Hepatocyte (in vitro differentiated cells): Measurements from ENCODE around the gene ZFAND4. TPM values are rescaled to one million over a fixed set of nuclear protein-coding genes. Genes with fewer than 3 reads are reported as not detected.
"Not testable (repeated sequence)": the region's sequence is repeated elsewhere in the genome, so short reads cannot be mapped to it uniquely, and the experiment has no call there.

Experiments used
- DNase-seq: peaks from one replicate; pipeline ENCODE4 v3.0.0-alpha.2; 2016; ENCODE audit warnings: low spot score
- H2AFZ ChIP-seq: fragments of 200-600 bp; sonication (generic); 2 replicates; pipeline ENCODE4 v1.6.0; 2016; ENCODE audit warnings: antibody characterized with exemption, mild to moderate bottlenecking
- H3K27ac ChIP-seq: fragments of 200-600 bp; sonication (generic); 2 replicates; pipeline ENCODE4 v1.5.1; 2016; ENCODE audit warnings: mild to moderate bottlenecking
- H3K27me3 ChIP-seq: fragments of 200-600 bp; sonication (generic); 2 replicates; pipeline ENCODE4 v1.6.1; 2016
- H3K36me3 ChIP-seq: fragments of 200-600 bp; sonication (generic); replicated peaks from 2 replicates; pipeline ENCODE4 v1.5.1; 2016; ENCODE audit warnings: low read depth; ENCODE audit not compliant: insufficient read depth
- H3K4me1 ChIP-seq: fragments of 200-600 bp; sonication (generic); 2 replicates; pipeline ENCODE4 v1.5.1; 2016; ENCODE audit warnings: mild to moderate bottlenecking, moderate library complexity; ENCODE audit not compliant: insufficient read depth
- H3K4me2 ChIP-seq: fragments of 200-600 bp; sonication (generic); 2 replicates; pipeline ENCODE4 v1.6.0; 2016
- H3K4me3 ChIP-seq: fragments of 200-600 bp; sonication (generic); 2 replicates; pipeline ENCODE4 v1.5.1; 2016; ENCODE audit warnings: mild to moderate bottlenecking
- H3K79me2 ChIP-seq: fragments of 200-600 bp; sonication (generic); 2 replicates; pipeline ENCODE4 v1.6.0; 2017; ENCODE audit warnings: mild to moderate bottlenecking
- H3K9me2 ChIP-seq: fragments of 200-600 bp; sonication (generic); replicated peaks from 2 replicates; pipeline ENCODE4 v1.6.0; 2017; ENCODE audit warnings: mild to moderate bottlenecking; ENCODE audit not compliant: insufficient read depth
- H3K9me3 ChIP-seq: fragments of 200-600 bp; sonication (generic); 2 replicates; pipeline ENCODE4 v1.5.1; 2016; ENCODE audit warnings: low read depth, mild to moderate bottlenecking
- H4K20me1 ChIP-seq: fragments of 200-600 bp; sonication (generic); 2 replicates; pipeline ENCODE4 v1.6.0; 2016; ENCODE audit warnings: mild to moderate bottlenecking; ENCODE audit not compliant: insufficient read depth, poor library complexity, severe bottlenecking
- CTCF ChIP-seq: fragments of 200-600 bp; sonication (generic); IDR thresholded peaks from 2 replicates; pipeline ENCODE4 v1.5.1; 2016; ENCODE audit warnings: antibody characterized with exemption, mild to moderate bottlenecking; ENCODE audit not compliant: poor library complexity
- EZH2 ChIP-seq: fragments of 200-600 bp; sonication (generic); IDR thresholded peaks from 2 replicates; pipeline ENCODE4 v1.6.1; 2016; ENCODE audit warnings: antibody characterized with exemption, mild to moderate bottlenecking, borderline replicate concordance
- EZH2phosphoT487 ChIP-seq: fragments of 200-600 bp; sonication (generic); IDR thresholded peaks from one replicate; pipeline ENCODE4 v1.6.1; 2018; ENCODE audit warnings: antibody characterized with exemption, mild to moderate bottlenecking, low read depth, moderate library complexity; ENCODE audit not compliant: unreplicated experiment, severe bottlenecking
- WGBS: methylation state at CpG from one replicate; pipeline ENCODE4 v1.1.6; 2016; ENCODE audit warnings: low lambda C conversion rate; ENCODE audit errors: missing lambda C conversion rate; 5-methylcytosine and 5-hydroxymethylcytosine counted together
- polyA plus RNA-seq: library from polyadenylated mRNA; unstranded; fragments of >200 nt; fragmentation: Nextera tagmentation; extraction: Ambion mirVana; gene quantifications from 2 replicates; pipeline ENCODE4 v1.2.1, GENCODE V29; 2016
- total RNA-seq: library from RNA; depleted of rRNA; stranded (reverse); fragments of >200 nt; gene quantifications from 2 replicates; pipeline ENCODE4 v1.2.3, GENCODE V29; 2014

The ZFAND4 gene
- total and polyA plus RNA-seq, 2 experiments from 2014 or later, result 8.6 to 12.7 TPM

DNA sequence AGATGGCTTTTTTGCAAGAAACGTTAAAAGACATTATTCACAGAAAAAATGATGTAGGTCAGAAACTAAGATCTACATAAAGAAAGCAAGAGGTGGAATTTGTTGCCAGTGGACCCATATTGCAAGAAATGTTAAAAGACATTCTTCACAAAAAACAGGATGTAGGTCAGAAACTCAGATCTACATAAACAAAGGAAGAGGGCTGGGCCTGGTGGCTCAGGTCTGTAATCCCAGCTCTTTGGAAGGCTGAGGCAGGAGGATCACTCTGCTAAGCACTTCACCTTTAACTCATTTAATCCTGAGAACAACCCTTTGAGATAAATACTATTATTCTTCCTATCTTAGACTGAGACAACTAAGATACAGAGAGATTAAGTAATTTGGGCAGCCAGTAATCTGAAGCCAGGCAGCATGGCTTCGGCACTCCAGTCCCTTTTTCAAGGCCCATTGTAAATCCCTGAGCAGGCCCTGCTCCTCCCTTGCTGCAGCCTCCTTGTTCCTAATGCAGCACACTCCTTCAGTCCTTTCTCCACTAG, 11.6 kb downstream of the ZFAND4 start:
- Histone ChIP-seq H3K4me3 (no peak overlapping the region), H2AFZ (no peak overlapping the region), H3K27ac (no peak overlapping the region), H3K4me2 (no peak overlapping the region), H4K20me1 (no peaks in the 10 kb centered on the region), H3K9me2 (no peaks in the 10 kb centered on the region), H3K9me3 (no peaks in the 10 kb centered on the region), H3K36me3 (no peaks in the 10 kb centered on the region), H3K79me2 (peaks cover 18% of the 10 kb centered on the region), H3K4me1 (no peaks in the 10 kb centered on the region), H3K27me3 (no peaks in the 10 kb centered on the region)
- 89% methylated on average over 2 of the region's 2 CpGs for WGBS
- DNase-seq, result no peak
- TF ChIP-seq CTCF, result no peak
- TF ChIP-seq EZH2, result no peak
- TF ChIP-seq EZH2phosphoT487, result no peak

- Histone ChIP-seq H3K79me2 (peaks cover 4% of the 10 kb centered on the region), H3K27me3 (no peaks in the 10 kb centered on the region), H3K9me2 (no peaks in the 10 kb centered on the region), H3K4me1 (no peaks in the 10 kb centered on the region), H3K27ac (no peak overlapping the region), H4K20me1 (no peaks in the 10 kb centered on the region), H3K36me3 (no peaks in the 10 kb centered on the region), H2AFZ (no peak overlapping the region), H3K9me3 (no peaks in the 10 kb centered on the region), H3K4me3 (no peak overlapping the region), H3K4me2 (no peak overlapping the region)
- WGBS, result 94% methylated on average over 6 of the region's 6 CpGs
- no peak for DNase-seq
- no peak for TF ChIP-seq EZH2phosphoT487
- TF ChIP-seq EZH2, result no peak
- no peak for TF ChIP-seq CTCF
Measured at GRCh38 chr10:45657033-45657926, 15.3 kb downstream of the ZFAND4 start.

DNA sequence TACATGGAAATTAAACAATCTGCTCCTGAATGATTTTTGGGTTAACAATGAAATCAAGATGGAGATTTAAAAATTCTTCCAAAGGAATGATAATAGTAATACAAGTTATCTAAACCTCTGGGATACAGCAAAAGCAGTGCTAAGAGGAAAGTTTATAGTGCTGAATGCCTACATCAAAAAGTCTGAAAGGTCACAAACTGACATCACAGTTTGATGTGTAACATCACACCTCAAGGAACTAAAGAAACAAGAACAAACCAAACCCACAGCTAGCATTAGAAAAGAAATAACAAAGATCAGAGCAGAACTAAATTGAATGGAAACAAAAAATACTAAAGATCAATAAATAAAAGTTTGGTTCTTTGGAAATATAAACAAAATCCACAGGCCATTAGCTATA, 17.4 kb downstream of the ZFAND4 start:
- Histone ChIP-seq H3K4me2 (no peak overlapping the region), H3K9me2 (no peaks in the 10 kb centered on the region), H3K4me1 (no peaks in the 10 kb centered on the region), H3K79me2 (peaks cover 4% of the 10 kb centered on the region), H3K4me3 (no peak overlapping the region), H3K27ac (no peak overlapping the region), H3K9me3 (no peaks in the 10 kb centered on the region), H3K27me3 (no peaks in the 10 kb centered on the region), H2AFZ (no peak overlapping the region), H3K36me3 (no peaks in the 10 kb centered on the region), H4K20me1 (no peaks in the 10 kb centered on the region)
- TF ChIP-seq EZH2phosphoT487, result no peak
- DNase-seq, result no peak

DNA sequence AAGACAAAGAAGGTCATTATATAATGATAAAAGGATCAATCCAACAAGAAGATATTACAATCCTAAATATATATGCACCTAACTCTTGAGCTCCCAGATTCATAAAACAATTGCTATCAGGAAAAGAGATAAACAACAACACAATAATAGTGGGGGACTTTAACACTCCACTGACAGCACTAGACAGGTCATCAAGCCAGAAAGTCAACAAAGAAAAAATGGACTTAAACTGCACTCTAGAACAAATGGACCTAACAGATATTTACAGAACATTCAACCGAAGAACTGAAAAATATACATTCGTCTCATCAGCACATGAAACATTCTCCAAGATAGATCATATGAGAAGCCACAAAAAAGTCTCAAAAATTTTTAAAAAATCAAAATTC, 17.8 kb downstream of the ZFAND4 start:
- H3K27ac ChIP-seq, H3K27me3 ChIP-seq, H3K9me2 ChIP-seq, H3K4me3 ChIP-seq, H3K79me2 ChIP-seq, H3K9me3 ChIP-seq, H3K4me2 ChIP-seq, DNase-seq, H3K4me1 ChIP-seq, H3K36me3 ChIP-seq, H2AFZ ChIP-seq, H4K20me1 ChIP-seq: not testable (repeated sequence)
- WGBS, result 88% methylated on average over 2 of the region's 2 CpGs
